Kidney capillary endothelial cell (primary cell): ENCODE measurements around the gene ZDHHC17.
"Not testable (repeated sequence)": the region's sequence is repeated elsewhere in the genome, so short reads cannot be mapped to it uniquely, and the experiment has no call there.

Experiments used
- DNase-seq: peaks from one replicate; pipeline ENCODE4 v3.0.0-alpha.2; 2018; ENCODE audit warnings: low spot score

ZDHHC17 gene

GRCh38 chr12:76768576-76768975, 4.7 kb downstream of the ZDHHC17 start:
- DNase-seq, result no peak

- DNase-seq, result no peak
Measured at GRCh38 chr12:76777765-76778216, 13.9 kb downstream of the ZDHHC17 start.

DNA sequence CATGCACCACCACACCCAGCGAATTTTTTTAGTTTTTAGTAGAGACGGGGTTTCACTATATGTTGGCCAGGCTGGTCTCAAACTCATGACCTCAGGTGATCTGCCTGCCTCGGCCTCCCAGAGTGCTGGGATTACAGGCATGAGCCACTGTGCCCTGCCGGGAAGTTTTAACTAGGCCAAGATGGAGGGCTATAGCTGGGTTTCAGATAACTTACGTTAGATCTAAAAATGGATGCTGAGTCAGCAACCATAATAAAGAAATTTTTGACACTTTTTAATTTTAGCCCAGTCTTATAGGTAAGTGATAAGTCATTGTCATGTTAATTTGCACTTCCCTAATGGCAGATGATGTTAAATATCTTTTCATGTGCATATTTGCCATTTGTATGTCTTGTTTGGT, 14.4 kb downstream of the ZDHHC17 start:
- DNase-seq, result no peak

GRCh38 chr12:76779310-76779709, 15.4 kb downstream of the ZDHHC17 start:
- DNase-seq, result not testable (repeated sequence)

GRCh38 chr12:76781321-76781720, 17.4 kb downstream of the ZDHHC17 start:
- no peak for DNase-seq

DNA sequence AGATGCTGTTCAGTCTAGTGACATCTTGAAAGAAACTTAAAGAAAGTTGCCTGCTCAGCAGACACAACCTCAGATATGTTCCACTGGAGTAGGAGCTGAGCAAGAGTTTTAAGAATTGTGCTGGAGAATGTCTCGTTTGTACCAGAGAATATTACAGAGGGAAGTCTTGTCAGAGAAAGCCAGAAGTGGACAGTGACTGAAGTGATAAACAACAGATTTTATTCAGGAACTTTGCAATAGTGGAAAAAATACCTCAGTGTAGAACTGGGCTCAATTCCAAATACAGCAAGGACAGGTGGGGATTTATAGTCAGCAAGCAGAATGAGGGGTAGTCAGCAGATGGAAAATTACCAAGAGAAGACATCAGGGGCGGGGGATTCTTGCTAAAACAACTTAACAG, 18.6 kb downstream of the ZDHHC17 start:
- no peak for DNase-seq

- no peak for DNase-seq
Measured at GRCh38 chr12:76784600-76785051, 20.7 kb downstream of the ZDHHC17 start.

DNA sequence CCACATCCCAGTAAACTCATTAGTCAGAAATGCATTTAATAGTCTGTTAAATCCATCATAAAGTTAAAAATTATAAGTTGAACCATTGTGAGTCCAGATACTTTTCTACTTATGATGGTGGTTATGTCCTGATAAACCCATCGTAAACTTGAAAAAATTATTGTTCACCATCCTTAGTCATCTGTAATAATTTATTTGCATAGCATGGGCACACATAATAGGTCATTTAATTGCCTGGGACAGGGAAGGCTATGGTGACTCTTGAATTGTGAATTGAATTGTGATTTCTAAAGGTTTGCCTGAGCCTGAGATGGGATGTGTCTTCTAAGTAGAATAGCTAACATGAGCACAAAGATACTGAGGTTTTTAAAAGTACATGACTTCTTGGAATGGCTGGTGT, 21.5 kb downstream of the ZDHHC17 start:
- no peak for DNase-seq

- DNase-seq, result no peak
Measured at GRCh38 chr12:76786986-76787385, 23.1 kb downstream of the ZDHHC17 start.

DNA sequence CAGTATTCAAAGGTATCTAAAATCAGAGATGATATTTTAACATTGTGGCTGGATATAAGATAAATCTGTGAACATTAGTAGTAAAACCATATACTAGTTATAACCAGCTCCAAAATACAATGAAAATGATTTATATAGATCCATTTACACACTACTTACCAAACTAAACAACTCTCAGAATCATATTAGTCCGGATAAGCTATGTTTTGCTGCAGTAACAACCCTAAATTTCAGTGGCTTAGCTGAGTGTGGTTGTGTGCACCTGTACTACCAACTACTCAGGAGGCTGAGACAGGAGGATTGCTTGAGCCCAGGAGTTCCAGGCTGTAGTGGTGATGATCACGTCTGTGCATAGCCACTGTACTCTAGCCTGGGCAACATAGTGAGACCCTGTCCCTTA, 23.8 kb downstream of the ZDHHC17 start:
- no peak for DNase-seq

DNA sequence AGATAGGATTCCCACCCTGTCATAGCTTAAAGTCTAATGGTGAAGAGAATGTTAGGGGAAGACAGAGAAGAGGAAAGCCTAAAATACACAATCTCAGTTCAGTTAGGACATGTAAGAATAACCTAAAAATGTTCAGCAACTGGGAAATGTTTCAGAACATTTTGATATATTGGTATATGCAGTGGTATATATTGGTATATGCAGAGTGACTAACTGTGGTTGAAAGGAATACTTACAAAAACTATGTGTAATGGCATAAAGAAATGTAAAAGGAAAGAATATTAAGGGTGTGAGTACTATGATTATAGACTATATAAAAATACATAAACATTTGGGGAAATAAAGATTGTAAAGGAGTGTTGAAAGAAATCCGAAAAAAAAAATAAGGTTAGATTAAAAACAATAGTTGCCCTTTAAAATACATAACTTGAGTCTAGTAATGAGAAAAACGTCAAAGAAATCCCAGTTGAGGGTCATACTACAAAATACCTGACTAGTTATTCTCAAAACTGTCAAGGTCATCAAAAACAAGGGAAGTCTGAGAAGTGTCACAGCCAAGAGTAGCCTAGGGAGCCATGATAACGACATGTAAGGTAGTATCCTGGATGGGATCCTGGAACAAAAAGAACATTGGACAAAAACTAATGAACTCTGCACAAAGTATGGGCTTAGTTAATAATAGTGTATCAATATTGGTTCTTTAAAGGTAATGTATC, 25.6 kb downstream of the ZDHHC17 start:
- DNase-seq, result no peak

DNA sequence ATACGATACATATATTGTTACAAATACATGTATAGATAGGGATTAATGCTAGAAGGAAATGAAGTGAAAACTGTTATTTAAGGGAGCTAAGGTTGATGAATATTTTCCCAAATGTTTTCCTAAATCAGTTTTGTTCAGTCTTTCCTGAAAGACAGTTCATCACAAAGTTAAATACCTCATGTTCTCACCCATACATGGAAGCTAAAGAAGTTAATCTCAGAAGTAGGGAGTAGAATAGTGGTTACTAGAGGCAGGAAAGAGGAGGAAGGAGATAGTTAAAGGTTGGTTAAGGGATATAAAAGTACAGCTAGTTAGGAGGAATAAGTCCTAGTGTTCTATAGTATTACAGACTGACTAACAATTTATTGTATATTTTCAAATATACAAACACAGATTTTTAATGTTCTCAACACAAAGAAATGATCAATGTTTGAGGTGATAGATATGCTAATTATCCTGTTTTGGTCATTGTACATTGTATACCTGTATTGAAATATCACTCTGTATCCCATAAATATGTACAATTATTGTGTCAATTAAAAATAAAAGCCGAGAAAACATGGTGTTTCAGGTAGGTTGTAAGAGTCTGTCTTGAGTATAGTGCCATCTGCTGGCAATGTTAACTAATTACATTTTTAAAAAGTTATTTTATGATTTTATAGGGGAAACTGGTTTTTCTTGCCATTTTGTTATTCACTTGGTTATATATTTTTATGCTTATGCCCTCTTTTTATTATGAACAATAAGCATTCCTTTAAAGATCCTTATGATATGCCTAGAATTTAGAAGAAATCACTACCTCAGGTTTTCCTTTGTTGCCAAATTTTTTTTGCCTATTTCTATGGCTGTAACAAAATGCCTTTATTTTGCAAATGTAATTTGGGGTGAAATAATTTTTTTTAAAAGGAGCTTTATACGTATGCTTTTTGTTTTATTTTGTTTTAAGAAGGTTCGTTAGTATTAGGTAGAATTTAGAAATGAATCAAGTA, 26.9 kb downstream of the ZDHHC17 start:
- peak; percentile 55 for DNase-seq

DNA sequence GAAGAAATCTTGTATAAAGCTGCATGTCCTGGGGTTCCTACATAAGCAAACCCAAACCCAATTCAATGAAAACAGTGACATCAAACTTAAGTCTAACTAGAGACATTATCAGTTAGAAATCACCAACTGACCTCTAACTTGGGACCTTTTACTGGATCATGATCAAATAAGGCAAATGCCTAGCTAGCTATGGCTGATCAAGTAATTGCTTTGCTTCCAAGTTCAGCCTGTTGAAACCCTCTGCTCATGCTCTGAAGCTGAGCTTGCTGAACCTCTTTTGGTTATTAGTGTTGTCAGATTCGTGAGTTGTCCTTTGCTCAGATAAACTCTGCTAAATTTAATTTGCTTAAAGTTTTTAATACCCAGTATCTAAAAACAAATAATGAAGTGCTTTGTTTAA, 28.9 kb downstream of the ZDHHC17 start:
- DNase-seq, result no peak

- DNase-seq, result no peak
Measured at GRCh38 chr12:76798864-76799263, 34.9 kb downstream of the ZDHHC17 start.

DNA sequence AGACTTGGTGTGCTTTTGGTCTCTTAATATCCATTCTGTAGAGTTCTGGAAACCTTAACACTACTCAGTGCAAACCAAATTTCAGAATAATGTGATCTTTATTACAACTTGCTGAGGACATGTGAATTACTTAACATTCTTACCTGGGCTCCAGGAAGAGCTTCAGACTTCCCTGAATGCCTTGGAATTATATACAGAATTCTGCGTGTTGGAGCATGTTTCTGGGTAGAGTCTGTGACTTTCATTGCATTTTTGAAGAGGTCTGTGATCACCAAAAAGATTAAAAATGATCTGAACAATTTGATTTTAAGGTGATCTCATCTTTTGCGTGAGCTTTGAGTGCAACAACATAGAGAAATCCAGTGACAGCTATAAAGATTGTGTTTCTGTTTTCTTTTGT, 35.4 kb downstream of the ZDHHC17 start:
- DNase-seq, result no peak

- no peak for DNase-seq
Measured at GRCh38 chr12:76802060-76802459, 38.1 kb downstream of the ZDHHC17 start.

- no peak for DNase-seq
Measured at GRCh38 chr12:76804435-76804976, 40.6 kb downstream of the ZDHHC17 start.

DNA sequence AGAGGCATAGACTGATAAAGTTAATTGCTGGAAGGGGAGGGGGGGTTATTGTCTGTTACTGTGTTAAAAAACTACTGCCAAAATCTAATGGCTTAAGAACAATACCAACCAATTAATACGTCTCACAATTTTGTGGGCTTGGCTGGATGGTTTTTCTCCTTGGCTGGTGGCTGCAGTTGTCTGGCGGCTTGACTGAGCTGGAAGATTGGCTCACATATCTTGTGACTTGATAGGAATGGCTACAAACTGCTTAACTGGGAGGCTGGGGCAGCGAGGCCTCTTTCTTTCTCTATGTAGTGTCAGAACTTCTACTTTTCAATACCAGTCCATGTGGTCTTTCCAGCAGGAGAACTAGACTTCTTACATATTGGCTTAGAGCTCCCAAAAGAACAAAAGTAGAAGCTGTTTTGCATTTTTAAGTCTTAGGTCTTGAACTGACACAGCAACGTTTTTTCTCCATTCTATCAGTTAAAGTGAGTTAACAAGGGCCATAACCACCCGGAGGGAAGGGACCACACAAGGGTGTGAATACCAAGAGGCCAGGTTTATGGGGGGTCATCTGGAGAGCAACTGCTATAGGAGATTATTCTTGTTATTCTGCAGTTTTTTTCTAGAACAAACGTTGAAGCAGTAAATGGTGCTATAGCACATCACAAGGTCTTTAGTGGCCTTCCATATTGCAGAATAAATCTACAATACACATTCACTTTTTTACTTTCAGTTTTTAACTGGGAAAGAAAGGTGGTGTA, 46.9 kb downstream of the ZDHHC17 start:
- no peak for DNase-seq

- no peak for DNase-seq
Measured at GRCh38 chr12:76811976-76812375, 48.1 kb downstream of the ZDHHC17 start.

GRCh38 chr12:76813265-76813664, 49.4 kb downstream of the ZDHHC17 start:
- no peak for DNase-seq

GRCh38 chr12:76813972-76814371, 50.1 kb downstream of the ZDHHC17 start:
- DNase-seq, result no peak

DNA sequence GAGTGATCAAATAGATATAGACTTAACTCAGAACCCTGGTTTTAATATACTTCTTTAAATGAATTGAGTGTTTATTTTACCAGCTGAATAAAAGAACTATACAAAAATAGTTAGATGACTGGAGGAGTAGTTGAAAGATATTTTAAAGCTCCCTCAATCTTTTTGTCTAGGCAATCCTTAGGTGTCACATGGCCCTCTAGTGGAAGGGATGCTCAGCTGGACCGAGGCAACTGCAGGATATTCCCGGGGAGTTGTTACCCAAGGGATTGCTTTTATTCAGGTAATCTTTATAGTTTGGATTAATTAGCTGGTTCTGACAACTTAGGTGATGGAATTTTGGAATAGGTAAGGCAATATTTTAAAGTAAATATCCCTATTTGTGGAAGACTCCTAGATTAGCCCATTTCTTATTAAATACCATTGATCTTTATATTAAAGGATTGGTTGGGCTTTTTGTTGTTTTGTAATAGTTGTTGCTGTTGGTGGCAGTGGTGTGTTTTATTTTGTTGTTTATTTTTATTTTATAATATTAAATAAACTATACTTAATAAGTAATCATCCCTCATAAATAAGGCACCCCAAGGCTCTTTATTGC, 57.1 kb downstream of the ZDHHC17 start:
- DNase-seq, result peak; percentile 10
